Measurements from ENCODE around the gene LRRC8C.

DNA sequence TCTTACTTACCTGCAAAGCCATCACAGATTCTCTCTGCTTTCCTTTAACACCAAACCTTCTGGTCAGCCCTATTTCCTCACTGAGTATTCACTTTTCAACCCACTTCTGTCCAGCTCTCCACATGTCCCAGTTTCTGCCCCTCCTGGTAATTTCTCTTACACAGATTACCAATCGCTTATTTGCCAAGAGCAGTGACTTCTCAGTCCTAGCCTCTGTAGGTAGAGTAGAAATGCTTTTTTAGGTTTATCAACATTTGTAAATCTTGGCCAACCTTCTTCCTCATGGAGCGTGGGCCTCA, 33.6 kb upstream of the LRRC8C start:
- TF ChIP-seq POLR2A (IDR thresholded peaks at IDR 0.05) = no peak
- TF ChIP-seq, protein P1, sequence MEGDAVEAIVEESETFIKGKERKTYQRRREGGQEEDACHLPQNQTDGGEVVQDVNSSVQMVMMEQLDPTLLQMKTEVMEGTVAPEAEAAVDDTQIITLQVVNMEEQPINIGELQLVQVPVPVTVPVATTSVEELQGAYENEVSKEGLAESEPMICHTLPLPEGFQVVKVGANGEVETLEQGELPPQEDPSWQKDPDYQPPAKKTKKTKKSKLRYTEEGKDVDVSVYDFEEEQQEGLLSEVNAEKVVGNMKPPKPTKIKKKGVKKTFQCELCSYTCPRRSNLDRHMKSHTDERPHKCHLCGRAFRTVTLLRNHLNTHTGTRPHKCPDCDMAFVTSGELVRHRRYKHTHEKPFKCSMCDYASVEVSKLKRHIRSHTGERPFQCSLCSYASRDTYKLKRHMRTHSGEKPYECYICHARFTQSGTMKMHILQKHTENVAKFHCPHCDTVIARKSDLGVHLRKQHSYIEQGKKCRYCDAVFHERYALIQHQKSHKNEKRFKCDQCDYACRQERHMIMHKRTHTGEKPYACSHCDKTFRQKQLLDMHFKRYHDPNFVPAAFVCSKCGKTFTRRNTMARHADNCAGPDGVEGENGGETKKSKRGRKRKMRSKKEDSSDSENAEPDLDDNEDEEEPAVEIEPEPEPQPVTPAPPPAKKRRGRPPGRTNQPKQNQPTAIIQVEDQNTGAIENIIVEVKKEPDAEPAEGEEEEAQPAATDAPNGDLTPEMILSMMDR (IDR thresholded peaks at IDR 0.05) = peak in 1 of 4 donors; percentile 1

All from right lobe of liver (tissue), 4 donors.